MG63 (cell line): ENCODE results near the gene PPP1R1C. TPM values are rescaled to one million over a fixed set of nuclear protein-coding genes. Genes with fewer than 3 reads are reported as not detected.
A peak's percentile ranks its signal among the peaks of the same experiment; 100 is the strongest.

ENCODE experiments used
- DNase-seq: peaks from one replicate; pipeline ENCODE4 v3.0.0-alpha.2; 2020
- H3K27me3 ChIP-seq: fragments of 250-450 bp; sonication (Bioruptor Pico); 2 replicates; pipeline ENCODE4 v1.5.1; 2020; ENCODE audit warnings: mild to moderate bottlenecking, moderate library complexity
- H3K36me3 ChIP-seq: fragments of 250-450 bp; sonication (Bioruptor Pico); 2 replicates; pipeline ENCODE4 v1.5.1; 2020; ENCODE audit warnings: mild to moderate bottlenecking, moderate library complexity
- H3K4me3 ChIP-seq: fragments of 250-450 bp; sonication (Bioruptor Pico); 2 replicates; pipeline ENCODE4 v1.5.1; 2020; ENCODE audit warnings: mild to moderate bottlenecking, moderate library complexity
- H3K9me3 ChIP-seq: fragments of 250-450 bp; sonication (Bioruptor Pico); 2 replicates; pipeline ENCODE4 v1.5.1; 2020; ENCODE audit warnings: mild to moderate bottlenecking, moderate library complexity
- total RNA-seq: library from RNA; depleted of rRNA; stranded (reverse); fragments of >200 nt; shearing (Covaris generic); gene quantifications from 2 replicates; pipeline ENCODE4 v1.2.3, GENCODE V29; 2014; ENCODE audit warnings: low replicate concordance

Gene PPP1R1C
- total RNA-seq, 1 experiment from 2014 or later: 0.53 TPM

DNA sequence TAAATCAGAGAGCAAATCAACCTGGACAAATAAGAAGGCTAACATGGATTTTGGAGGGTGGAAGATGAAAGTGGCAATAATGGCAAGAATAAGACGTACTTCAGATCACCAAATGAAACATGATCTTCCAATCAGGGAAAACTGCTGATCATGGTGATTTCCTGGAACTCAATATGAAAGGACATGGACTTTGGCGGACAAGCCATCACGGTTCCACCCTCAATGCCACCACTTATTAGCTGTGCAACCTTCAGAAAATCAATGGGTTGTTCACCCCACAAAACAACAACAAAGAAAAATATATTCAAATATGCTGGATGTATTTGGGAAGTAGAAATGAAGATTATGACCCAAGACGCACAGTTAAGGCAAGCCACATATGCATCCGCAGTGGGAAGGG lies 81.7 kb downstream of the PPP1R1C start:
- Histone ChIP-seq H3K9me3 (no peaks in the 10 kb centered on the region), H3K4me3 (no peak overlapping the region), H3K36me3 (no peaks in the 10 kb centered on the region)

DNA sequence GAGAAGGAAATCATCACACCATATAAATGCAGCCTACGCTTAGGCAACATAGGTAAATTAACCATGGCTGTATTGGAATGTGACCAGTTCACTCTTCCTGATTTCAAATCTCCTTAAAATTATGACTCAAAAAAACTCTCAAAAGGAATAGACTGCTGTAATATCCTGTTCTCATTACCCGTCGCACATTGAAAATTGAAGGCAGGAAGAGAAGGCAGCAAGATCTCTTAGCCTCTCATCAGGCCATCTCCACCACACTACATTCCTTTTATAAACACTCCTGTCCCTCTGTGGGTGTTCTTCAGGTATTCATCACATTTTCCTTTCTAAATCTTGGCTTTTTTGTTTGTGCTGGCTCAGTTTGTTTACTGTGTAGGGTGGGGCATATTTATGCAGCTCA lies 83.2 kb downstream of the PPP1R1C start:
- H3K9me3 ChIP-seq: no peaks in the 10 kb centered on the region
- H3K36me3 ChIP-seq: no peaks in the 10 kb centered on the region
- no peaks in the 10 kb centered on the region for H3K27me3 ChIP-seq
- no peak for DNase-seq
- no peak overlapping the region for H3K4me3 ChIP-seq

More for the DNA sequence above, 81.7 kb downstream of the PPP1R1C start:
- DNase-seq: no peak
- no peaks in the 10 kb centered on the region for H3K27me3 ChIP-seq

DNA sequence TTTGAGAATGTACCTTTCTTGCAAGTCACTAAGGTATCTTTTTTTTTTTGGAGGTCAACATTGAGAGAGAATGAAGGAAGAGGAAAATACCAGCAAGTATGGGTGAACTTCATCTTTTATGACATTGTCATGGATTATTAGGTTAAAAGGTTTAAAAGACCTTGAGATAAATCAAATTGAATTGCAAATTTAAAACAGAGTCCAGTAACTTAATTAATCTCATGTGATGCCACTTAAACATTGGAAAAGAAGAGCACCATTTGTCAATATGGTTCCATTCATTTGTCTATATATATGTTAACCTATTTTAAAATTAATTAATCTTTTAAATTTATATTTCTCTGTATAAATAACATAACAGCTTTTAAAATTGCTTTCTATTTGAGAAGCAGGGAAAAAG lies 83.8 kb downstream of the PPP1R1C start:
- Histone ChIP-seq H3K9me3 (no peaks in the 10 kb centered on the region), H3K36me3 (no peaks in the 10 kb centered on the region), H3K4me3 (no peak overlapping the region), H3K27me3 (no peaks in the 10 kb centered on the region)
- no peak for DNase-seq

DNA sequence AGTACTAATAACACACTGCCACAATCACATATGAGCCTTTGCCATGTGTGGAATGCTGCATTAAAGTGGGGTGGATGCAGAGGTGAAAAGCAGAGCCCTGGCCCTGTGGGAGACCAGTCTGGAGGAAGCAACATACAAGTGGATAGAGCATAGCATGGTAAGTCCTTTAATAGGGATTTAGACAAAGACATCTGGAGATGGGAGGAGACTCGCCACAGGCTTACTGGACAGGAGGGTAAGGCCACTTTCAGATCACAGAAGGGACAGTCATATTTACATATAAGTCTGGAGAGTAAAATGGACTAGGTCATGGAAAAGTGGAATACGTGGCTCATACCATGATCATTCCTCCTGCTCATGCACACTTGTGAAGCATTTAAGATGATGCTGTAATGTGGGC lies 84.3 kb downstream of the PPP1R1C start:
- Histone ChIP-seq H3K27me3 (no peaks in the 10 kb centered on the region), H3K4me3 (no peak overlapping the region), H3K9me3 (no peaks in the 10 kb centered on the region), H3K36me3 (no peaks in the 10 kb centered on the region)
- no peak for DNase-seq

DNA sequence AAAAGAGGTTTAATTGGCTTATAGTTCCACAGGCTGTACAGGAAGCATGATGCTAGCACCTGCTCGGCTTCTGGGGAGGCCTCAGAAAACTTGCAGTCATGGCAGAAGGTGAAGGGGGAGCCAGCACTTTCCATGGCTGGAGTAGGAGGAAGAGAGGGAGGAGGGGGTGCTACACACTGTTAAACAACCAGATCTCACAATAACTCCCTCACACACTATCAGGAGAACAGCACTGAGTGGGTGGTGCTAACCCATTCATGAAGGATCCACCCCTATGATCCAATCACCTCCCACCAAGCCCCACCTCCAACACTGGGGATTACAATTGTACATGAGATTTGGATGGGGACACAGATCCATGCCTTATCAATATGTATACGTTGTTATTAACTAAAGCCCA lies 85.1 kb downstream of the PPP1R1C start:
- Histone ChIP-seq H3K36me3 (no peaks in the 10 kb centered on the region), H3K4me3 (no peak overlapping the region), H3K27me3 (no peaks in the 10 kb centered on the region), H3K9me3 (no peaks in the 10 kb centered on the region)
- DNase-seq: no peak

DNA sequence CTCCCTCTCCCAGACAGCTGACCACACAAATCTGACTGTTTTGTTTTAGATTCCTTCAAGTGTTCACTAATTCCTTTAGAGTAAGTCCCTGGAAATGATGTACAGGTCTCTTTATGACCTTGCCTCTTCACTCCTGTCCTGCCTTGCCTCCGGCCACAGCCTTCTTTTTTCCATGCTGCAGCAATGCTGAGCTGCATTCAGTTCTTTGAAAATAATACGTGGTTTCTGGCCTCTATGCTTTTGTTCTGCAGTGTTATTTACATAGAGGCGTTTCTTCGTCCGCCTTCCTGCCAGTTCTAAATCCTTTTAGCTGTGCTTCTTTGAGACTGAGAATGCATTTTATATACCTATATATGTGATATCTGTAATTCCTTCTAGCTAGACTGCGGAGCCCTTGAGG lies 87.2 kb downstream of the PPP1R1C start:
- no peaks in the 10 kb centered on the region for H3K27me3 ChIP-seq
- no peaks in the 10 kb centered on the region for H3K36me3 ChIP-seq
- H3K9me3 ChIP-seq: no peaks in the 10 kb centered on the region
- DNase-seq: no peak
- H3K4me3 ChIP-seq: no peak overlapping the region

DNA sequence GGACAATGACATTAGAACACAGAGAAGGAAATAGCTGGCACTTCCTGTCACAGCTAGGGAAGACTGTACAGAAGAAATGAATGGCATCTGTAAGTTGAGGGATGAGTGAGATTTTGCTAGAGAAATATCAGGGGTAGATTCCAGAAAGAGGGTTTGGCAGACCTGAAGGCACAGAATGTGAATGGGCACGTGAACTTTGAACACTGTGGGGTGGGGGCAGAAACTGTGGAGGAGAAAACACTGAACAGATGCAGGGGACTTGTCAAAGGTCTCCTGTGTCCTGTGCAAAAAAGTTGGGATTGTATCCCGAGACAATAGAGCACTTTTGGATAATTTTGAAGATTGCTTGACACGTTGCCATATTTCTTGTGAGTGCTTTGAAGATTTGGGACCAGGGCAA lies 88.0 kb downstream of the PPP1R1C start:
- Histone ChIP-seq H3K27me3 (no peaks in the 10 kb centered on the region), H3K4me3 (no peak overlapping the region), H3K9me3 (no peaks in the 10 kb centered on the region), H3K36me3 (no peaks in the 10 kb centered on the region)
- DNase-seq: no peak

DNA sequence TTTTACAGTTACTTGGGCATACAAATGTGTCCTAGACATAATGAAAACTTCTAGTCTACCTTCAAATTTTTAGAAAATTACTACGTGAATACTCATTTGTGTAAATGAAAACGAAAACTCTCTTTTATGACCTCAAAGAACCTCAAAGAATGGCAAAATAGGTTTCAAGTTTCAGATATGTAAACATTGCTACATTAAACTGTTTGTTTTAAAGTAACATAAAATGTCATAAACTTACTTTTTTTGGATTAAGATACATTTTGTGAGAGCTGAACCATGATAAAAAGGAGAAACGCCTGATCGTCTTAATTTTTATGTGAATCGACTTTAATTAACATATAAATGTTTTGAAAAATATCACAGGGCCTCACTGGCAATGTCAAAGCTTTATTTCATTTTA lies 91.4 kb downstream of the PPP1R1C start:
- no peaks in the 10 kb centered on the region for H3K36me3 ChIP-seq
- DNase-seq: no peak

DNA sequence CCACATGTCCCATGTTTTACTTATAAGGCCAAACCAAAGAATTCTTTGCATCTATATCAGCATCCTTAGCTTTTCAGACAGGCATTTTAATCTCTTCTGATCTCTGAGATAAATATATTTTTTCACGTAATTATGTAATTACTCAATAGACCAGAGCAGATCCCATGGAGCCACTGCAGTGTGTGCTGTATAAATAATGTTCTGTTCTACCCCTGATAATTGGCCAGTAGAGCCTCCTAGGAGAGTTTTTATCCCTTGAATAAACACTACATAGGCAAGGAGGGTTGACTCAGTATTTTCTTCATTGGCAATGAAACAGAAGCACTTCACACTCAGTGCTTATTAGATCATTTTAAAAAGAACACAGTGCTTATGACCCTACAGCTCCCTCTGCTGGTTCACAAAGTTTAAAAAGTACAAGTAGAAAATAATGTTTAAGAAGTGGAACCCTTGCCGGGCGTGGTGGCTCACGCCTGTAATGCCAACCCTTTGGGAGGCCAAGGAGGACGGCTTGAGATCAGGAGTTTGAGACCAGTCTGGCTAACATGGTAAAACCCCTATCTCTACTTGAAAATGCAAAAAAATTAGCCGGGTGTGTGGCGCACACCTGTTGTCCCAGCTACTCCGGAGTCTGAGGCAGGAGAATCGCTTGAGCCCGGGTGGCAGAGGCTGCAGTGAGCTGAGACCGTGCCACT lies 91.9 kb downstream of the PPP1R1C start:
- Histone ChIP-seq H3K36me3 (no peaks in the 10 kb centered on the region), H3K27me3 (no peaks in the 10 kb centered on the region), H3K4me3 (no peak overlapping the region), H3K9me3 (no peaks in the 10 kb centered on the region)
- peak; percentile 33 for DNase-seq

More for the DNA sequence above, 91.4 kb downstream of the PPP1R1C start:
- no peak overlapping the region for H3K4me3 ChIP-seq
- H3K27me3 ChIP-seq: no peaks in the 10 kb centered on the region
- H3K9me3 ChIP-seq: no peaks in the 10 kb centered on the region

DNA sequence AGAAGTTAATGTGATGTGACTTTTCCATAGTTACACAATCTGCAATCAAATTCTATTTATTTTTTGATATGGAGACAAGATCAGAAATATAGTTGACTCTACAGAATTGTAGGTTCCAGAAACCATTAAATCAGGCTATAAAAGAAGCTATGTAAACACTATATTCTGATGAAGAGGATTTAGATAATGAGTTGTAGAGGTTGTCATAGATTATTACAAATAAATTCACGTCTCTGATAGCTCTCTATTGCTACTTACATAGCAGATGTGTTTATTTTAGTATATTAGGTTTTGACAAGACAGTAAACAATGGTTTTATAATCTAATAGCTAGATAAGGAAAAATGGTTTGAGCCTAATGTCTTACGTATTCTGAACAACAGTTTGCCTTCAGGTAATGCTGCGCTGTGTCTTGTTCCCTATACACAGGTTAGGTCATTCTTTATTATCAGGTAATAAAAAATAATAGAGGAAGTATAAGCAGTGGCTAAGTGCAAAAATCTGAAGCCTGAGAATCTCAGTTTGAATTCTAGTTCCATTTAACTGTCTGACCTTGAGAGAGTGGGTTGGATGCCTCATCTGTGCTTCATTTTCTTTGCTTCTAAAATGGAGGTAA lies 93.4 kb downstream of the PPP1R1C start:
- Histone ChIP-seq H3K9me3 (no peaks in the 10 kb centered on the region), H3K4me3 (no peak overlapping the region), H3K36me3 (no peaks in the 10 kb centered on the region), H3K27me3 (no peaks in the 10 kb centered on the region)
- DNase-seq: no peak

DNA sequence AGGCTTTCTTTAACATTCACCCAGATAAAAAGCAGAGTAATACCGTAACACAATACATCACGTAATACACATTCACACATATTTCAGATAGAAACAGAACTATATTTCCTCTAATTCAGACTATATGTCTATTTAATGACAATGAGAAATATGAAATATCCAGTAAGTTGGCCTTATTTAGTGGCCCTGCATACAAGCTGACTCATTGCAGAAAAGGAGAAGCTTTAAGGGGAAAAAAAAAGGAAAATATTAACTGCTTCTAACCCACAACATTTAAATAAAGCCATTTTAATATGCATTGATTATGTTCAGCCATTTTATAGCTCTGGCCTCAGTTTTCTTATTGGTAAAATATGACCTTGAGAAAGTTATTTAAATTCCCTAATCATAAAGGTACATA lies 94.8 kb downstream of the PPP1R1C start:
- no peaks in the 10 kb centered on the region for H3K9me3 ChIP-seq
- no peaks in the 10 kb centered on the region for H3K36me3 ChIP-seq

DNA sequence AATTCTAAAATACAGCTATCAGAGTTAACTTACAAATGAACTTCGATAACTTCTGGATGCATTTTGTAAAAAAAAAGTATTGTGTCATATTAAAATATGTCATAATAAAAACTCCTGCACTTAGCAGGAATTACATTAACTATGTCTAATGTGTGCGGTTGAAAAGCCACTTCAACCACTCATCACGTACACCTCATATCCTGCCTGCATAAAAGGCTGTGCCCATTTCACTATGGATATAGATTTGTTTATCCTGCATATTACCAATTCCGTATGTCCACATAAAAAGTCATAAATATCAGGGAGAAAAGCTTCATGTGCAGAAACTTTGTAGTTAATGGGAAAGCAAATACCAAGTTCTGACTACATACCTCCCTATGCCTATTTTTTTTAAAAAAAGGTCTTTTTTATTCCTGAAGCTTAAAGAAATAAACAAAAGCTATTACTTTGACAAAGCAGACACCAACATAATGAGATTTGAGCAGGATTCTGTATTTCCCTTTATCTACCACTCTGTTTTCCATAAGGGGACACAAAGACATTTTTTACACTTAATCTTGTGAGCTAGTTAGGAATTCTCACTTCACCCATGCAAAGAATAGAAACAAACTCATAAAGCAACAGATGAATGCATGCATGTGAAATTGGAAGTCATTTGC lies 96.1 kb downstream of the PPP1R1C start:
- Histone ChIP-seq H3K4me3 (no peak overlapping the region), H3K9me3 (no peaks in the 10 kb centered on the region), H3K36me3 (no peaks in the 10 kb centered on the region), H3K27me3 (no peaks in the 10 kb centered on the region)
- DNase-seq: no peak

More for the DNA sequence above, 94.8 kb downstream of the PPP1R1C start:
- DNase-seq: no peak
- no peak overlapping the region for H3K4me3 ChIP-seq
- no peaks in the 10 kb centered on the region for H3K27me3 ChIP-seq

DNA sequence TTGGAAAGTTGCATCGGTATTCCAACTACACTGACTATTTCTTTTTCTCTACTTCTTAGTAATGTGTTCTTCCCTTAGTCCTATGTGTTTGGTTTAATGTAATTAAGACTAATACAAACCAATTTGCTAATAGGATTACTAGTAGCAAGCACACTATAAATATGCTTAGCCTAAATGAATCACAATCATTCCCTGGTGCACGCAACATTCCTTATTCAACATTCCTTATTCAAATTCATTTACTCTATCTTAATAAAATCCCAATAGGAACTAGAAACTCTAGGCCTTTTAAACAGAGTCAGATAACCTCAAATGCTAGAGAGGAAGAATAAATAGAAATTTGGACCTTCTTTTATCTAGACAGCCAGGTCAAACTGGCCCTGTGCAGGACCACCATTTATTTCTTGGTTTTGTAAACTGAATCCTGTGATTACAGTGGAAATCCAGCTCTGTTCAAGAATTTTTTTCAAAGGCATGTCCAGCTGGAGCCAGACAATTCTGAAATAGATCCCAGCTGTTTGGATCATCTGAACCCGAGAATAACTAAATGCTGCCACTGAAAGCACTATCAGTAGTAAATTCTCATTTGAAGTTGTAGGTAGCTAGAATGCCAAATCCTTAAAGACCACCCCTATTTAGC lies 103.1 kb downstream of the PPP1R1C start:
- H3K4me3 ChIP-seq: no peak overlapping the region
- H3K36me3 ChIP-seq: no peaks in the 10 kb centered on the region
- no peaks in the 10 kb centered on the region for H3K9me3 ChIP-seq
- DNase-seq: no peak
- no peaks in the 10 kb centered on the region for H3K27me3 ChIP-seq

DNA sequence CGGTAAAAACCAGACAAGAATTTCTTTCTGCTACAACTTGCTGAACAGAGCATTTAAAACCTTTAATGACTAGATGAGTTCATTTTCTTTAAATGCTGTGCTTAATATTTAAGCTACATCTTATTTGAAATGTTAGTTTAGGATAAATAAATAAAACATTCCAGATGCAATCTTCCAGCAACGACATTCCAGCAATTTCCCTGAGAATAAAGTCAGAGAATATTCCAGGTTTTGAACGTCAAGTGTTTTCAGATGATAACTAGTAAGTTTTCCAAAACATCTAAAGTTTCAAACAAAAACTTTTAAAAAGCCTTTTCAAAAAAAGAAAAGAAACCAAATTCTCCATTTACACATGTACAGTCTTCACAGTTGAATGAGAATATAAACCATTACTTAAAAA lies 104.8 kb downstream of the PPP1R1C start:
- Histone ChIP-seq H3K9me3 (no peaks in the 10 kb centered on the region), H3K4me3 (no peak overlapping the region), H3K27me3 (no peaks in the 10 kb centered on the region), H3K36me3 (no peaks in the 10 kb centered on the region)
- DNase-seq: no peak

DNA sequence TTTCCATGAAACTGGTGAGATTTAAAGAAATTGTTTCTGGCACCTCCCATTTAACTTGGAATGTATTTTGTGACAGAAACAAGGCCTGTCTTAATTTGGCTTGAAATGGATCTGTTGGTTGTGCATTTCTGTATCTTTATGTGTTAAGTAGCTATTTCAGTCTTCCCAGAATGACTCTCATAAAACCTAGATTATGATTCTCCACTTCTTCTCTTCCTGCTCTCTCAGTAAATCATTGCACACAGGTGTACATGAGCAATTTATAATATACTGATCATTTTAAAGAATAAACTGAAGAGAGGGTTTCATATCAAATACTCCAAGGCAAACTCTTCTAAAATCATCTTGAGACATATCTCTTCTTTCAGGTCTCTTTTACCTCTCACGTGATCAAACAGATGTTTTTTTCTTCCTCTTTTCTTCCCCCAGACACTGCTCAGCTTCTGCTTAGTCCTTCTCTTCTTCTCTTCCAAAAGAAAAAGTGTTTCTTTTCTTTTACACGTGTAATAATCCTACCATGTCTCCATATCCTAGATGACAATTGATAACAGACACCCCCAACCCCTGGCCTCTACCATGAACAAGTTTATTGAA lies 112.0 kb downstream of the PPP1R1C start:
- DNase-seq: no peak
- Histone ChIP-seq H3K9me3 (no peaks in the 10 kb centered on the region), H3K4me3 (no peak overlapping the region), H3K27me3 (no peaks in the 10 kb centered on the region), H3K36me3 (no peaks in the 10 kb centered on the region)

DNA sequence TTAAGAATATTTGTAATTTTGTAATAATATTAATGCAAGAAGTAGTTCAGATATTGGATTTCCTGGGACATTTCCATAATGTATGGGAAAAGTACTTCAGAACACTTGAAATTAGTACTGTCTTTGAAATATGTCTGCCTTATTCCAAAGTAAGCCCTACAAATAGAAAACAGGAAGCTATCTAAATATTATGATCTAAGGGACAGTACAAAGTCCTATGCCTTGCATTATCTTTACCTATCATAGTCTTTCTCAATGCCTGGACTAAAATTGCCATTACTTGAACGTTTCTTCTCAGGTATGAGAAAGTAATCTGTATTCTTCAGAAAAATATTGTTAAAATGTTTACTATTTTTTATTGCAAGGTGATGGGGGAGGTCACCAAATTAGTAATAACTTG lies 113.0 kb downstream of the PPP1R1C start:
- DNase-seq: no peak
- Histone ChIP-seq H3K36me3 (no peaks in the 10 kb centered on the region), H3K27me3 (no peaks in the 10 kb centered on the region), H3K4me3 (no peak overlapping the region), H3K9me3 (no peaks in the 10 kb centered on the region)

DNA sequence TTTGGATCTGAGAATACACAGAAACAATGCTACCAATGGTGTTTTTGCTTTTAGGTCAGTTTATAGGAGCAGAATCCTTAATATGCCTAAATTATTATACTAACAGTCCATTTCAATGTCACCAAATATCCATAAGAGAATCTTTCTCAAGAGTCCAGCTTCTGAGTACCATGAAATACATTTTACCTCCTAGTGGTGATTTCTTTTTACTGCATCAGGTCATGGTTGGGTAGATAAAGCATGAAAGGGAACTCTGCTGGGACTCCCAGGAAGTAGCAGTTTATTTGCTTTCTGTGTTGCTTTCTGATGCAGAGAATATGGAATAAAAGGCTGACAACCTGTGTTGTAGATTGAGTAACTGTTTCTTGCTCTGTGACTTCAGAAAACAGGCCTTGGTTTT lies 115.6 kb downstream of the PPP1R1C start:
- H3K9me3 ChIP-seq: no peaks in the 10 kb centered on the region; the same call in 1 of the 2 replicates
- DNase-seq: no peak
- H3K36me3 ChIP-seq: no peaks in the 10 kb centered on the region
- no peak overlapping the region for H3K4me3 ChIP-seq
- no peaks in the 10 kb centered on the region for H3K27me3 ChIP-seq
